Measurements from ENCODE around the gene TEX2. TPM values are rescaled to one million over a fixed set of nuclear protein-coding genes. Genes with fewer than 3 reads are reported as not detected.

TEX2 gene
- total and polyA plus RNA-seq, 2 of the 13 experiments (the other 11 are each of a cell fraction or from before 2014, with no cell fraction given), result 21.4 to 37.7 TPM

GRCh38 chr17:64216338-64217248 lies 46.5 kb downstream of the TEX2 start (continued):
- TF ChIP-seq, protein P1, sequence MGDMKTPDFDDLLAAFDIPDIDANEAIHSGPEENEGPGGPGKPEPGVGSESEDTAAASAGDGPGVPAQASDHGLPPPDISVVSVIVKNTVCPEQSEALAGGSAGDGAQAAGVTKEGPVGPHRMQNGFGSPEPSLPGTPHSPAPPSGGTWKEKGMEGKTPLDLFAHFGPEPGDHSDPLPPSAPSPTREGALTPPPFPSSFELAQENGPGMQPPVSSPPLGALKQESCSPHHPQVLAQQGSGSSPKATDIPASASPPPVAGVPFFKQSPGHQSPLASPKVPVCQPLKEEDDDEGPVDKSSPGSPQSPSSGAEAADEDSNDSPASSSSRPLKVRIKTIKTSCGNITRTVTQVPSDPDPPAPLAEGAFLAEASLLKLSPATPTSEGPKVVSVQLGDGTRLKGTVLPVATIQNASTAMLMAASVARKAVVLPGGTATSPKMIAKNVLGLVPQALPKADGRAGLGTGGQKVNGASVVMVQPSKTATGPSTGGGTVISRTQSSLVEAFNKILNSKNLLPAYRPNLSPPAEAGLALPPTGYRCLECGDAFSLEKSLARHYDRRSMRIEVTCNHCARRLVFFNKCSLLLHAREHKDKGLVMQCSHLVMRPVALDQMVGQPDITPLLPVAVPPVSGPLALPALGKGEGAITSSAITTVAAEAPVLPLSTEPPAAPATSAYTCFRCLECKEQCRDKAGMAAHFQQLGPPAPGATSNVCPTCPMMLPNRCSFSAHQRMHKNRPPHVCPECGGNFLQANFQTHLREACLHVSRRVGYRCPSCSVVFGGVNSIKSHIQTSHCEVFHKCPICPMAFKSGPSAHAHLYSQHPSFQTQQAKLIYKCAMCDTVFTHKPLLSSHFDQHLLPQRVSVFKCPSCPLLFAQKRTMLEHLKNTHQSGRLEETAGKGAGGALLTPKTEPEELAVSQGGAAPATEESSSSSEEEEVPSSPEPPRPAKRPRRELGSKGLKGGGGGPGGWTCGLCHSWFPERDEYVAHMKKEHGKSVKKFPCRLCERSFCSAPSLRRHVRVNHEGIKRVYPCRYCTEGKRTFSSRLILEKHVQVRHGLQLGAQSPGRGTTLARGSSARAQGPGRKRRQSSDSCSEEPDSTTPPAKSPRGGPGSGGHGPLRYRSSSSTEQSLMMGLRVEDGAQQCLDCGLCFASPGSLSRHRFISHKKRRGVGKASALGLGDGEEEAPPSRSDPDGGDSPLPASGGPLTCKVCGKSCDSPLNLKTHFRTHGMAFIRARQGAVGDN (CRISPR knock-in tag; IDR thresholded peaks at IDR 0.05), result peak; percentile 99
- TF ChIP-seq SP5 (CRISPR knock-in tag; IDR thresholded peaks at IDR 0.05; ENCODE audit: borderline replicate concordance, low read depth) (peak; percentile 81), FOXP1 (IDR thresholded peaks at IDR 0.05) (no peak), FOXP1 (CRISPR knock-in tag; IDR thresholded peaks at IDR 0.05) (peak; percentile 60), ERF (CRISPR knock-in tag; IDR thresholded peaks at IDR 0.05) (peak; percentile 89), ATF1 (CRISPR knock-in tag; IDR thresholded peaks at IDR 0.05) (no peak), SRY (CRISPR knock-in tag; IDR thresholded peaks at IDR 0.05) (0 out of 2 replicates have a peak, but pooled peaks have one; percentile 18), KDM4B (CRISPR knock-in tag; IDR thresholded peaks at IDR 0.05) (peak; percentile 96), ZFYVE20 (CRISPR knock-in tag; IDR thresholded peaks at IDR 0.05; ENCODE audit: borderline replicate concordance, low read depth) (no peak), ZNF570 (CRISPR knock-in tag; IDR thresholded peaks at IDR 0.05; ENCODE audit: borderline replicate concordance) (no peak; the same call in 1 of the 2 replicates), CBX1 (IDR thresholded peaks at IDR 0.05; ENCODE audit: low read depth) (peak; percentile 88), CSRNP1 (CRISPR knock-in tag; IDR thresholded peaks at IDR 0.05) (peak; percentile 80), ZNF335 (CRISPR knock-in tag; IDR thresholded peaks at IDR 0.05) (peak; percentile 77), MED8 (CRISPR knock-in tag; IDR thresholded peaks at IDR 0.05; ENCODE audit: insufficient replicate concordance) (peak; percentile 94), HES4 (CRISPR knock-in tag; IDR thresholded peaks at IDR 0.05; ENCODE audit: borderline replicate concordance) (no peak), ZNF781 (CRISPR knock-in tag; IDR thresholded peaks at IDR 0.05; ENCODE audit: borderline replicate concordance, not compliant biosample characterization) (no peak), KLF6 (CRISPR knock-in tag; IDR thresholded peaks at IDR 0.05) (peak; percentile 49; the same call in 1 of the 2 replicates), ZNF180 (CRISPR knock-in tag; IDR thresholded peaks at IDR 0.05; ENCODE audit: borderline replicate concordance, low read depth) (no peak), KDM2A (CRISPR knock-in tag; IDR thresholded peaks at IDR 0.05; ENCODE audit: borderline replicate concordance, low read depth) (peak; percentile 75), MTA1 (CRISPR knock-in tag; IDR thresholded peaks at IDR 0.05; ENCODE audit: borderline replicate concordance) (peak; percentile 99)
- TF ChIP-seq, protein P2, sequence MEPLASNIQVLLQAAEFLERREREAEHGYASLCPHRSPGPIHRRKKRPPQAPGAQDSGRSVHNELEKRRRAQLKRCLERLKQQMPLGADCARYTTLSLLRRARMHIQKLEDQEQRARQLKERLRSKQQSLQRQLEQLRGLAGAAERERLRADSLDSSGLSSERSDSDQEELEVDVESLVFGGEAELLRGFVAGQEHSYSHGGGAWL (CRISPR knock-in tag; IDR thresholded peaks at IDR 0.05), result peak; percentile 45
- TF ChIP-seq, protein P3, sequence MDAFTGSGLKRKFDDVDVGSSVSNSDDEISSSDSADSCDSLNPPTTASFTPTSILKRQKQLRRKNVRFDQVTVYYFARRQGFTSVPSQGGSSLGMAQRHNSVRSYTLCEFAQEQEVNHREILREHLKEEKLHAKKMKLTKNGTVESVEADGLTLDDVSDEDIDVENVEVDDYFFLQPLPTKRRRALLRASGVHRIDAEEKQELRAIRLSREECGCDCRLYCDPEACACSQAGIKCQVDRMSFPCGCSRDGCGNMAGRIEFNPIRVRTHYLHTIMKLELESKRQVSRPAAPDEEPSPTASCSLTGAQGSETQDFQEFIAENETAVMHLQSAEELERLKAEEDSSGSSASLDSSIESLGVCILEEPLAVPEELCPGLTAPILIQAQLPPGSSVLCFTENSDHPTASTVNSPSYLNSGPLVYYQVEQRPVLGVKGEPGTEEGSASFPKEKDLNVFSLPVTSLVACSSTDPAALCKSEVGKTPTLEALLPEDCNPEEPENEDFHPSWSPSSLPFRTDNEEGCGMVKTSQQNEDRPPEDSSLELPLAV (CRISPR knock-in tag; conservative IDR thresholded peaks at IDR 0.05; ENCODE audit: low read depth), result no peak

All from HepG2 (cell line).